Lung (tissue), 12 donors: ENCODE data around the gene RFX4. TPM values are rescaled to one million over a fixed set of nuclear protein-coding genes. Genes with fewer than 3 reads are reported as not detected.

Experiments used
- ATAC-seq: fragments of 200-7000 bp; cut with Tn5 transposase; one replicate; pipeline ENCODE4 v1.9.1; 2020; ENCODE audit warnings: moderate number of reproducible peaks; ENCODE audit not compliant: insufficient read depth, low FRiP score
- DNase-seq, 3 donors: peaks; one replicate each; pipeline ENCODE4 v3.0.0-alpha.2; 2013 to 2017
- H3K27ac ChIP-seq, 2 donors: one replicate each; pipeline ENCODE4 v1.5.1; 2013; ENCODE audit warnings: mild to moderate bottlenecking in 2 of 2, moderate library complexity in 2 of 2, control low read depth in 1 of 2, inconsistent platforms in 1 of 2, low read depth in 1 of 2, low read length in 1 of 2
- H3K27me3 ChIP-seq, 3 donors: one replicate each; pipeline ENCODE4 v1.5.1; 2013; ENCODE audit warnings: low read length in 2 of 3; ENCODE audit not compliant: control insufficient read depth in 3 of 3, insufficient read depth in 3 of 3
- H3K36me3 ChIP-seq, 4 donors: one replicate each; pipeline ENCODE4 v1.5.1; 2013; ENCODE audit warnings: low read length in 4 of 4, mild to moderate bottlenecking in 1 of 4, moderate library complexity in 1 of 4; ENCODE audit not compliant: control insufficient read depth in 4 of 4, insufficient read depth in 4 of 4
- H3K4me1 ChIP-seq, 5 donors: one replicate each; pipeline ENCODE4 v1.5.1; 2013; ENCODE audit warnings: low read length in 5 of 5, mild to moderate bottlenecking in 2 of 5, moderate library complexity in 1 of 5; ENCODE audit not compliant: control insufficient read depth in 5 of 5, insufficient read depth in 5 of 5
- H3K4me3 ChIP-seq: one replicate; pipeline ENCODE4 v1.5.1; 2013; ENCODE audit warnings: mild to moderate bottlenecking, control low read depth, moderate library complexity
- H3K9ac ChIP-seq, 2 donors: one replicate each; pipeline ENCODE4 v1.5.1; 2013; ENCODE audit warnings: low read length in 2 of 2, control low read depth in 1 of 2; ENCODE audit not compliant: insufficient read depth in 1 of 2
- H3K9me3 ChIP-seq, 4 donors: one replicate each; pipeline ENCODE4 v1.5.1; 2013; ENCODE audit warnings: low read length in 3 of 4, mild to moderate bottlenecking in 1 of 4, moderate library complexity in 1 of 4; ENCODE audit not compliant: control insufficient read depth in 4 of 4, insufficient read depth in 3 of 4
- CTCF ChIP-seq: IDR thresholded peaks from 2 replicates; pipeline ENCODE4 v1.5.1; 2012; ENCODE audit warnings: mild to moderate bottlenecking; ENCODE audit errors: control extremely low read depth, extremely low read depth
- WGBS, 2 donors: extraction: QIAGEN DNeasy Blood & Tissue Kit; methylation state at CpG; one replicate each; pipeline ENCODE4 v1.1.7; 2013; 5-methylcytosine and 5-hydroxymethylcytosine counted together
- polyA plus RNA-seq, 2 donors: library from polyadenylated mRNA; stranded (reverse); fragments of 200-250 nt; gene quantifications; one replicate each; pipeline ENCODE4 v1.2.1, GENCODE V29; 2013
- total RNA-seq, 2 donors: library from RNA; depleted of rRNA in 1 of 2; stranded (reverse); fragments of >200 nt in 1 of 2; gene quantifications; one replicate each; pipeline ENCODE4 v1.2.1, GENCODE V29; 2014 to 2021
- donor health status: control.
- donor health status: control.
- donor health status: Bipolar disorder and iron deficiency.
- donor health status: healthy.
- donor health status: DM: yes; HTN: yes; CAD: no.

Gene RFX4
- total and polyA plus RNA-seq, 4 donors = not detected

- no peak for DNase-seq
- 77 to 84% methylated on average over 7 of the region's 7 CpGs for WGBS, 2 donors
- no peak for ATAC-seq
- no peak for TF ChIP-seq CTCF
- no peak overlapping the region for H3K9ac ChIP-seq
- no peak overlapping the region for H3K4me3 ChIP-seq
- H3K36me3 ChIP-seq = no peaks in the 10 kb centered on the region
- no peak overlapping the region for H3K27ac ChIP-seq
- no peaks in the 10 kb centered on the region for H3K9me3 ChIP-seq
- H3K27me3 ChIP-seq = peaks cover 0 to 3% (median 0%) of the 10 kb centered on the region in 3 donors
- H3K4me1 ChIP-seq = peaks cover 0 to 2% (median 0%) of the 10 kb centered on the region in 5 donors
Observed at GRCh38 chr12:106632797-106633450, 50.1 kb downstream of the RFX4 start.

GRCh38 chr12:106633451-106633823, 50.6 kb downstream of the RFX4 start:
- TF ChIP-seq CTCF = no peak
- ATAC-seq = no peak
- 88 to 92% methylated on average over 1 of the region's 1 CpG for WGBS, 2 donors

GRCh38 chr12:106634206-106634605, 51.4 kb downstream of the RFX4 start:
- no peak for TF ChIP-seq CTCF
- Histone ChIP-seq H3K27me3 (peaks cover 0 to 3% (median 0%) of the 10 kb centered on the region in 3 donors), H3K9ac (no peak overlapping the region), H3K27ac (no peak overlapping the region), H3K4me1 (peaks cover 0 to 2% (median 0%) of the 10 kb centered on the region in 5 donors), H3K9me3 (no peaks in the 10 kb centered on the region), H3K4me3 (no peak overlapping the region), H3K36me3 (no peaks in the 10 kb centered on the region)
- WGBS, 2 donors = 75 to 85% methylated on average over 7 of the region's 7 CpGs
- ATAC-seq = no peak
- no peak for DNase-seq

More at GRCh38 chr12:106633451-106633823, 50.6 kb downstream of the RFX4 start:
- Histone ChIP-seq H3K36me3 (no peaks in the 10 kb centered on the region), H3K27me3 (peaks cover 0 to 3% (median 0%) of the 10 kb centered on the region in 3 donors), H3K4me1 (peaks cover 0 to 2% (median 0%) of the 10 kb centered on the region in 5 donors), H3K4me3 (no peak overlapping the region), H3K9me3 (no peaks in the 10 kb centered on the region), H3K27ac (no peak overlapping the region), H3K9ac (no peak overlapping the region)
- no peak for DNase-seq

GRCh38 chr12:106643000-106643399, 60.2 kb downstream of the RFX4 start:
- no peaks in the 10 kb centered on the region for H3K9me3 ChIP-seq
- peaks cover 0 to 2% (median 0%) of the 10 kb centered on the region in 5 donors for H3K4me1 ChIP-seq
- no peak for TF ChIP-seq CTCF
- H3K36me3 ChIP-seq = no peaks in the 10 kb centered on the region
- H3K27me3 ChIP-seq = no peaks in the 10 kb centered on the region
- no peak overlapping the region for H3K4me3 ChIP-seq
- 67 to 70% methylated on average over 5 of the region's 5 CpGs for WGBS, 2 donors
- H3K27ac ChIP-seq = no peak overlapping the region
- DNase-seq (no peak), ATAC-seq (no peak)
- no peak overlapping the region for H3K9ac ChIP-seq
